SK-N-SH treated with all-trans-retinoic acid at 6 μM for 48 hours (cell line): ENCODE results near the gene TIPIN.

ENCODE experiments used
- ATAC-seq: fragments of 200-7000 bp; cut with Tn5 transposase; 3 replicates; pipeline ENCODE4 v1.9.1; 2020; ENCODE audit warnings: mild to moderate bottlenecking, moderate library complexity
- BACH2 ChIP-seq: fragments of 250-450 bp; sonication (Bioruptor Pico); IDR thresholded peaks from 2 replicates; pipeline ENCODE4 v1.9.0; 2021; ENCODE audit warnings: mild to moderate bottlenecking, borderline replicate concordance
- CREB5 ChIP-seq: fragments of 250-450 bp; sonication (Bioruptor Pico); IDR thresholded peaks from 2 replicates; pipeline ENCODE4 v1.5.1; 2020; ENCODE audit warnings: low read depth, mild to moderate bottlenecking, moderate library complexity
- CSDC2 ChIP-seq: fragments of 250-450 bp; sonication (Bioruptor Pico); IDR thresholded peaks from 2 replicates; pipeline ENCODE4 v1.5.0; 2020; ENCODE audit warnings: mild to moderate bottlenecking, moderate library complexity
- ESRRG ChIP-seq: fragments of 250-450 bp; sonication (Bioruptor Pico); IDR thresholded peaks from 2 replicates; pipeline ENCODE4 v1.6.1; 2021; ENCODE audit warnings: mild to moderate bottlenecking
- GLIS3 ChIP-seq: fragments of 250-450 bp; sonication (Bioruptor Pico); IDR thresholded peaks from 2 replicates; pipeline ENCODE4 v1.5.0; 2020; ENCODE audit warnings: mild to moderate bottlenecking, moderate library complexity
- ISL1 ChIP-seq: fragments of 250-450 bp; sonication (Bioruptor Pico); IDR thresholded peaks from 2 replicates; pipeline ENCODE4 v2.1.2; 2022; ENCODE audit warnings: mild to moderate bottlenecking, moderate library complexity
- OSR1 ChIP-seq: fragments of 250-450 bp; sonication (Bioruptor Pico); IDR thresholded peaks from 2 replicates; pipeline ENCODE4 v1.8.0; 2022; ENCODE audit warnings: moderate library complexity, mild to moderate bottlenecking, inconsistent platforms
- PATZ1 ChIP-seq: fragments of 250-450 bp; sonication (Bioruptor Pico); IDR thresholded peaks from 2 replicates; pipeline ENCODE4 v1.8.0; 2020; ENCODE audit warnings: mild to moderate bottlenecking, moderate library complexity, borderline replicate concordance
- POU6F1 ChIP-seq: fragments of 250-450 bp; sonication (Bioruptor Pico); IDR thresholded peaks from 2 replicates; pipeline ENCODE4 v1.8.0; 2021; ENCODE audit warnings: low read depth, mild to moderate bottlenecking, moderate library complexity, borderline replicate concordance
- PPARA ChIP-seq: fragments of 250-450 bp; sonication (Bioruptor Pico); IDR thresholded peaks from 2 replicates; pipeline ENCODE4 v1.5.0; 2020; ENCODE audit warnings: mild to moderate bottlenecking, borderline replicate concordance
- RARB ChIP-seq: fragments of 250-450 bp; sonication (Bioruptor Pico); IDR thresholded peaks from 2 replicates; pipeline ENCODE4 v1.8.0; 2021; ENCODE audit warnings: mild to moderate bottlenecking, moderate library complexity
- SNAI2 ChIP-seq: fragments of 250-450 bp; sonication (Bioruptor Pico); IDR thresholded peaks from 2 replicates; pipeline ENCODE4 v1.5.0; 2020; ENCODE audit warnings: mild to moderate bottlenecking, moderate library complexity
- TCF4 ChIP-seq: fragments of 250-450 bp; sonication (Bioruptor Pico); IDR thresholded peaks from 2 replicates; pipeline ENCODE4 v1.8.0; 2021; ENCODE audit warnings: mild to moderate bottlenecking, moderate library complexity, borderline replicate concordance
- TOX ChIP-seq: fragments of 250-450 bp; sonication (Bioruptor Pico); IDR thresholded peaks from 2 replicates; pipeline ENCODE4 v1.8.0; 2021; ENCODE audit warnings: mild to moderate bottlenecking, moderate library complexity, borderline replicate concordance
- TSHZ2 ChIP-seq: fragments of 250-450 bp; sonication (Bioruptor Pico); IDR thresholded peaks from 2 replicates; pipeline ENCODE4 v1.5.0; 2020; ENCODE audit warnings: mild to moderate bottlenecking, moderate library complexity
- ZC3H10 ChIP-seq: fragments of 250-450 bp; sonication (Bioruptor Pico); IDR thresholded peaks from 2 replicates; pipeline ENCODE4 v1.5.1; 2021; ENCODE audit warnings: mild to moderate bottlenecking, moderate library complexity
- ZFP3 ChIP-seq: fragments of 250-450 bp; sonication (Bioruptor Pico); IDR thresholded peaks from 2 replicates; pipeline ENCODE4 v1.5.0; 2020; ENCODE audit warnings: mild to moderate bottlenecking, moderate library complexity
- ZNF565 ChIP-seq: fragments of 450-650 bp; formaldehyde crosslinking; conservative IDR thresholded peaks from 2 replicates; pipeline ENCODE4 v1.5.0; 2020; ENCODE audit warnings: low read depth, mild to moderate bottlenecking, moderate library complexity
- ZNF8 ChIP-seq: fragments of 450-650 bp; formaldehyde crosslinking; IDR thresholded peaks from 2 replicates; pipeline ENCODE4 v1.5.0; 2020; ENCODE audit warnings: mild to moderate bottlenecking, moderate library complexity

TIPIN gene

GRCh38 chr15:66327736-66328135 is 28.7 kb downstream of the TIPIN start:
- no peak for ATAC-seq
- TF ChIP-seq RARB (CRISPR knock-in tag) (no peak), ZC3H10 (CRISPR knock-in tag) (no peak), CREB5 (CRISPR knock-in tag) (no peak), TOX (CRISPR knock-in tag) (no peak)
- TF ChIP-seq, all 23 proteins: peak for 0

GRCh38 chr15:66326051-66326450 is 30.4 kb downstream of the TIPIN start:
- no peak for TF ChIP-seq CREB5 (CRISPR knock-in tag)
- TF ChIP-seq ESRRG (CRISPR knock-in tag): no peak
- no peak for TF ChIP-seq ZFP3 (CRISPR knock-in tag)
- TF ChIP-seq ZNF565 (CRISPR knock-in tag): no peak
- TF ChIP-seq OSR1 (CRISPR knock-in tag): no peak
- TF ChIP-seq TSHZ2 (CRISPR knock-in tag): no peak
- TF ChIP-seq POU6F1: no peak
- TF ChIP-seq GLIS3 (CRISPR knock-in tag): no peak
- TF ChIP-seq ISL1 (CRISPR knock-in tag): no peak
- TF ChIP-seq TOX (CRISPR knock-in tag): no peak
- TF ChIP-seq RARB (CRISPR knock-in tag): no peak
- no peak for TF ChIP-seq ZNF8 (CRISPR knock-in tag)
- TF ChIP-seq CSDC2 (CRISPR knock-in tag): no peak
- TF ChIP-seq PATZ1 (CRISPR knock-in tag): no peak
- TF ChIP-seq ZC3H10 (CRISPR knock-in tag): no peak
- TF ChIP-seq TCF4 (CRISPR knock-in tag): no peak

GRCh38 chr15:66323312-66323928 is 33.1 kb downstream of the TIPIN start:
- no peak for TF ChIP-seq BACH2 (CRISPR knock-in tag)
- TF ChIP-seq SNAI2: no peak
- no peak for TF ChIP-seq ZNF565 (CRISPR knock-in tag)
- no peak for TF ChIP-seq GLIS3 (CRISPR knock-in tag)
- TF ChIP-seq PPARA (CRISPR knock-in tag): no peak
- no peak for TF ChIP-seq OSR1 (CRISPR knock-in tag)
- TF ChIP-seq, all 23 proteins: peak for 0
- no peak for ATAC-seq

More at GRCh38 chr15:66326051-66326450, 30.4 kb downstream of the TIPIN start:
- ATAC-seq: no peak

GRCh38 chr15:66312144-66312543 is 44.3 kb downstream of the TIPIN start:
- no peak for ATAC-seq
- TF ChIP-seq ESRRG (CRISPR knock-in tag): no peak
- TF ChIP-seq CREB5 (CRISPR knock-in tag): no peak
- no peak for TF ChIP-seq ZNF565 (CRISPR knock-in tag)
- TF ChIP-seq ZFP3 (CRISPR knock-in tag): no peak
